K562 (cell line): Measurements from ENCODE around the gene HLA-DOA. TPM values are rescaled to one million over a fixed set of nuclear protein-coding genes. Genes with fewer than 3 reads are reported as not detected.

Experiments used
- ARHGAP35 ChIP-seq: fragments of 450-650 bp; IDR thresholded peaks from 2 replicates; pipeline ENCODE4 v1.6.1; 2018; ENCODE audit not compliant: partially characterized antibody
- BACH1 ChIP-seq: fragments of 200-800 bp; sonication (Bioruptor generic); IDR thresholded peaks from 2 replicates; pipeline ENCODE4 v1.6.1; 2016; ENCODE audit warnings: missing genetic modification characterization, missing compliant biosample characterization
- BHLHE40 ChIP-seq: IDR thresholded peaks from 2 replicates; pipeline ENCODE4 v1.6.1; 2011; ENCODE audit warnings: low read length, improper control_type of control experiment
- BMI1 ChIP-seq: fragments of 150-350 bp; IDR thresholded peaks from 2 replicates; pipeline ENCODE4 v1.6.1; 2014; ENCODE audit warnings: low read length
- CSDE1 ChIP-seq, 2 experiments: fragments of 450-650 bp; IDR thresholded peaks; 2 replicates each; pipeline ENCODE4 v1.6.1; 2016; ENCODE audit warnings: mild to moderate bottlenecking in 1 of 2
- FOXJ3 ChIP-seq: sonication (generic); formaldehyde crosslinking; IDR thresholded peaks from 2 replicates; pipeline ENCODE4 v1.4.0; 2020; ENCODE audit warnings: mild to moderate bottlenecking, missing genetic modification reagents
- HDGF ChIP-seq: fragments of 450-650 bp; IDR thresholded peaks from 2 replicates; pipeline ENCODE4 v1.6.1; 2016
- HEY1 ChIP-seq: fragments of 250-450 bp; sonication (Bioruptor Pico); IDR thresholded peaks from 2 replicates; pipeline ENCODE4 v1.5.0; 2020; ENCODE audit warnings: mild to moderate bottlenecking, moderate library complexity, borderline replicate concordance
- HIVEP1 ChIP-seq: fragments of 250-450 bp; sonication (Bioruptor Pico); IDR thresholded peaks from 2 replicates; pipeline ENCODE4 v1.4.0; 2020; ENCODE audit warnings: mild to moderate bottlenecking
- LCOR ChIP-seq: sonication (generic); formaldehyde crosslinking; IDR thresholded peaks from 2 replicates; pipeline ENCODE4 v1.8.0; 2022; ENCODE audit warnings: mild to moderate bottlenecking, missing genetic modification reagents
- MEIS2 ChIP-seq: fragments of 450-650 bp; IDR thresholded peaks from 2 replicates; pipeline ENCODE4 v1.6.1; 2014; ENCODE audit warnings: mild to moderate bottlenecking; ENCODE audit not compliant: partially characterized antibody
- NEUROD1 ChIP-seq: fragments of 150-350 bp; IDR thresholded peaks from 2 replicates; pipeline ENCODE4 v1.6.1; 2014; ENCODE audit warnings: borderline replicate concordance, low read length, low read depth; ENCODE audit not compliant: partially characterized antibody
- POLR2A ChIP-seq: fragments of 450-650 bp; conservative IDR thresholded peaks from 2 replicates; pipeline ENCODE4 v1.6.1; 2016
- POU5F1 ChIP-seq: fragments of 150-350 bp; IDR thresholded peaks from 2 replicates; pipeline ENCODE4 v1.6.1; 2014; ENCODE audit warnings: borderline replicate concordance, low read length, low read depth, mild to moderate bottlenecking; ENCODE audit not compliant: partially characterized antibody
- PRPF4 ChIP-seq: fragments of 200-400 bp; formaldehyde crosslinking; IDR thresholded peaks from one replicate; pipeline ENCODE4 v1.6.1; 2017; ENCODE audit warnings: low read length, low read depth, mild to moderate bottlenecking; ENCODE audit not compliant: insufficient read depth, poor library complexity, severe bottlenecking
- RBM25 ChIP-seq: fragments of 200-400 bp; formaldehyde crosslinking; IDR thresholded peaks from 2 replicates; pipeline ENCODE4 v1.6.1; 2018; ENCODE audit warnings: low read length, low read depth, moderate library complexity; ENCODE audit not compliant: severe bottlenecking
- YY1 ChIP-seq, 3 experiments: IDR thresholded peaks; 2 replicates each; pipeline ENCODE4 v1.6.1; 2011; ENCODE audit warnings: low read length in 2 of 3, mild to moderate bottlenecking in 2 of 3, moderate library complexity in 2 of 3, borderline replicate concordance in 1 of 3, control low read depth in 1 of 3, low read depth in 1 of 3; ENCODE audit not compliant: insufficient read depth in 3 of 3, insufficient replicate concordance in 2 of 3, control insufficient read depth in 1 of 3, insufficient read length in 1 of 3; ENCODE audit errors: extremely low read depth in 1 of 3
- ZC3H11A ChIP-seq: IDR thresholded peaks from 2 replicates; pipeline ENCODE4 v1.6.1; 2012; ENCODE audit warnings: low read depth, low read length, improper control_type of control experiment
- ZNF146 ChIP-seq: IDR thresholded peaks from one replicate; pipeline ENCODE4 v1.6.1; 2018; ENCODE audit warnings: missing compliant biosample characterization; ENCODE audit not compliant: unreplicated experiment
- ZNF24 ChIP-seq: fragments of 450-650 bp; IDR thresholded peaks from 2 replicates; pipeline ENCODE4 v1.6.1; 2016
- ZNF79 ChIP-seq: fragments of 250-450 bp; sonication (Bioruptor Pico); IDR thresholded peaks from 2 replicates; pipeline ENCODE4 v1.4.0; 2020; ENCODE audit warnings: low read depth, mild to moderate bottlenecking, moderate library complexity
- polyA plus RNA-seq, 8 experiments: library from polyadenylated mRNA; depleted of rRNA in 4 of 8; stranded (reverse) in 5 of 8; unstranded in 3 of 8; fragments of >200 nt; fragmentation: Nextera tagmentation in 2 of 8; fragmentation: Illumina TruSeq in 1 of 8; extraction: Ambion mirVana in 2 of 8; extraction: Trizol in 1 of 8; gene quantifications; 2 replicates each; pipeline versions ENCODE4 v1.2.1 to v1.2.3, GENCODE V29; 2011 to 2014; ENCODE audit warnings: inconsistent platforms in 1 of 8, missing spikeins in 1 of 8
- total RNA-seq, 7 experiments: library from RNA; depleted of rRNA in 6 of 7; stranded (reverse); fragments of >200 nt in 6 of 7; fragmentation: Illumina TruSeq in 2 of 7; extraction: Trizol in 2 of 7; gene quantifications; 2 replicates each; pipeline versions ENCODE4 v1.2.1 to v1.2.3, GENCODE V29; 2011 to 2021; ENCODE audit warnings: low replicate concordance in 1 of 7
- TF ChIP-seq, protein P1 (sequence below): fragments of 450-650 bp; IDR thresholded peaks from 2 replicates; pipeline ENCODE4 v1.7.0; 2016; ENCODE audit warnings: borderline replicate concordance
- TF ChIP-seq, protein P2 (sequence below), 2 experiments: fragments of 150-350 bp in 1 of 2; IDR thresholded peaks; 2 replicates each; pipeline ENCODE4 v1.6.1; 2012 to 2016; ENCODE audit warnings: low read depth in 2 of 2, low read length in 2 of 2, mild to moderate bottlenecking in 1 of 2, moderate library complexity in 1 of 2

Gene HLA-DOA
- total and polyA plus RNA-seq, 9 of the 15 experiments (the other 6 are each of a cell fraction or from before 2014, with no cell fraction given), result 0.07 TPM; not detected in 8

DNA sequence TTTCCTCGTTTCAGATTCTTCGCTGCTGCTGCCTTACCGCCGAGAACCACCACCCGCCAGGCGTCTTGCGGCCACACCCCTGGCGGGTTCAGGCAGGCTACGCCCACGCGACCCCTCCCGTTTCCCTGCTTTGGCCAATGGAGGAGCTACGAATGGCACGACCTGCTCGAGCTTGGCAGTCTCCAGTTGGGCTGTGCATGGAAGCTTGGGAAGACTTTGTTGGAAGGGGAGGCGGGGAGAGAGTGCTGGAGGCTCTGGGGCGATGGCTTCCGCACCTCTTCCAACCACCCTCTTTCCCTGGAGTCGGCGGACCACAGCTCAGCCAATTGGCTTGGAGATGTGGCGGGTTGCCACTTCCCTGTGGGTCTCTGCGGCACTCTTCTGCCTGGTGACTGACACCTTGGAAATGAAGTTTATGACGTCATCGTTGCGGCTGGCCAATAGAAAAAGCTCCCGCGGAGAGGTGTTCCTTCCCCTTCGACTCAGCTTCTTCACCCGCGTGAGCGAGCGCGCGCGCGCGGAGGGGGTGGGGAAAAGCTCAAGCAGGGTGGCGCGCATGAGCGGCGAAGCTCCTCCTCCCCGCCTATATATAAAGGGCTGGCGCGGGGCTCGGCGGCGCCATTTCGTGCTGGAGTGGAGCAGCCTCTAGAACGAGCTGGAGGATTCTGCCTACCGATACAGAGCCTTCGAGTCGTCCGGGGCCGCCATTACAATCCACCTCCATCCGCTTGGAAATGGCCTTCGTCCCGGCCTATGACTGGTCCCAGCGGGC lies 37.6 kb downstream of the HLA-DOA start (continued):
- TF ChIP-seq POU5F1 (no peak), ZC3H11A (peak; percentile 84; the same call in 1 of the 2 replicates), BHLHE40 (peak; percentile 64; the same call in 1 of the 2 replicates), ZNF79 (peak; percentile 19; the same call in 1 of the 2 replicates), YY1 (IDR thresholded peaks at IDR 0.05; ENCODE audit: borderline replicate concordance in 1 of 3, control insufficient read depth in 1 of 3, extremely low read depth in 1 of 3, insufficient read depth in 3 of 3, insufficient read length in 1 of 3, insufficient replicate concordance in 2 of 3, low read depth in 1 of 3, low read length in 2 of 3) (peak; percentile 82 to 97 (median 94)), NEUROD1 (peak; percentile 77), ZNF24 (peak; percentile 41; the same call in 1 of the 2 replicates), HEY1 (CRISPR knock-in tag) (peak; percentile 65; the same call in 1 of the 2 replicates), ARHGAP35 (no peak), BMI1 (no peak), FOXJ3 (no peak), HIVEP1 (CRISPR knock-in tag) (peak; percentile 85; the same call in 1 of the 2 replicates), HDGF (peak; percentile 98), PRPF4 (peak; percentile 99), POLR2A (peak; percentile 100), BACH1 (peak; percentile 7; the same call in 1 of the 2 replicates), LCOR (CRISPR knock-in tag) (peak; percentile 85; the same call in 1 of the 2 replicates), CSDE1 (IDR thresholded peaks at IDR 0.05) (no peak), MEIS2 (peak; percentile 90), ZNF146 (CRISPR knock-in tag) (no peak), RBM25 (no peak)
- TF ChIP-seq, protein P1, sequence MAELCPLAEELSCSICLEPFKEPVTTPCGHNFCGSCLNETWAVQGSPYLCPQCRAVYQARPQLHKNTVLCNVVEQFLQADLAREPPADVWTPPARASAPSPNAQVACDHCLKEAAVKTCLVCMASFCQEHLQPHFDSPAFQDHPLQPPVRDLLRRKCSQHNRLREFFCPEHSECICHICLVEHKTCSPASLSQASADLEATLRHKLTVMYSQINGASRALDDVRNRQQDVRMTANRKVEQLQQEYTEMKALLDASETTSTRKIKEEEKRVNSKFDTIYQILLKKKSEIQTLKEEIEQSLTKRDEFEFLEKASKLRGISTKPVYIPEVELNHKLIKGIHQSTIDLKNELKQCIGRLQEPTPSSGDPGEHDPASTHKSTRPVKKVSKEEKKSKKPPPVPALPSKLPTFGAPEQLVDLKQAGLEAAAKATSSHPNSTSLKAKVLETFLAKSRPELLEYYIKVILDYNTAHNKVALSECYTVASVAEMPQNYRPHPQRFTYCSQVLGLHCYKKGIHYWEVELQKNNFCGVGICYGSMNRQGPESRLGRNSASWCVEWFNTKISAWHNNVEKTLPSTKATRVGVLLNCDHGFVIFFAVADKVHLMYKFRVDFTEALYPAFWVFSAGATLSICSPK, result no peak
- TF ChIP-seq, protein P2, sequence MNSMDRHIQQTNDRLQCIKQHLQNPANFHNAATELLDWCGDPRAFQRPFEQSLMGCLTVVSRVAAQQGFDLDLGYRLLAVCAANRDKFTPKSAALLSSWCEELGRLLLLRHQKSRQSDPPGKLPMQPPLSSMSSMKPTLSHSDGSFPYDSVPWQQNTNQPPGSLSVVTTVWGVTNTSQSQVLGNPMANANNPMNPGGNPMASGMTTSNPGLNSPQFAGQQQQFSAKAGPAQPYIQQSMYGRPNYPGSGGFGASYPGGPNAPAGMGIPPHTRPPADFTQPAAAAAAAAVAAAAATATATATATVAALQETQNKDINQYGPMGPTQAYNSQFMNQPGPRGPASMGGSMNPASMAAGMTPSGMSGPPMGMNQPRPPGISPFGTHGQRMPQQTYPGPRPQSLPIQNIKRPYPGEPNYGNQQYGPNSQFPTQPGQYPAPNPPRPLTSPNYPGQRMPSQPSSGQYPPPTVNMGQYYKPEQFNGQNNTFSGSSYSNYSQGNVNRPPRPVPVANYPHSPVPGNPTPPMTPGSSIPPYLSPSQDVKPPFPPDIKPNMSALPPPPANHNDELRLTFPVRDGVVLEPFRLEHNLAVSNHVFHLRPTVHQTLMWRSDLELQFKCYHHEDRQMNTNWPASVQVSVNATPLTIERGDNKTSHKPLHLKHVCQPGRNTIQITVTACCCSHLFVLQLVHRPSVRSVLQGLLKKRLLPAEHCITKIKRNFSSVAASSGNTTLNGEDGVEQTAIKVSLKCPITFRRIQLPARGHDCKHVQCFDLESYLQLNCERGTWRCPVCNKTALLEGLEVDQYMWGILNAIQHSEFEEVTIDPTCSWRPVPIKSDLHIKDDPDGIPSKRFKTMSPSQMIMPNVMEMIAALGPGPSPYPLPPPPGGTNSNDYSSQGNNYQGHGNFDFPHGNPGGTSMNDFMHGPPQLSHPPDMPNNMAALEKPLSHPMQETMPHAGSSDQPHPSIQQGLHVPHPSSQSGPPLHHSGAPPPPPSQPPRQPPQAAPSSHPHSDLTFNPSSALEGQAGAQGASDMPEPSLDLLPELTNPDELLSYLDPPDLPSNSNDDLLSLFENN (IDR thresholded peaks at IDR 0.05; ENCODE audit: low read depth in 2 of 2, low read length in 2 of 2), result peak in 1 of 2 experiments; percentile 95; a peak in 2 of 4 replicates
